HCT116 (cell line): ENCODE results near the gene ANXA6. TPM values are rescaled to one million over a fixed set of nuclear protein-coding genes. Genes with fewer than 3 reads are reported as not detected.

Experiments
- ATAC-seq: fragments of 200-7000 bp; cut with Tn5 transposase; 2 replicates; pipeline ENCODE4 v1.9.1; 2020; ENCODE audit warnings: mild to moderate bottlenecking, moderate library complexity
- BruUV-seq: library from RNA; stranded (reverse); fragments of 400-500 nt; replicated peaks from 2 replicates; lab custom pipeline; 2021; lab: Mats Ljungman, UMichigan
- CTCF ChIA-PET: fragments of 300-600 bp; sonication (Branson Sonifier 250); formaldehyde crosslinking; loops from one replicate; lab custom pipeline; 2021; ENCODE audit warnings: antibody characterized with exemption; lab: Charles Lee
- POLR2A ChIA-PET: fragments of 300-600, 350-600 bp; sonication (Branson Sonifier 250); formaldehyde crosslinking; loops from one replicate; lab custom pipeline; 2021; ENCODE audit warnings: antibody characterized with exemption; lab: Charles Lee
- RAD21 ChIA-PET, 2 experiments: fragments of 300-600 bp; sonication (Branson Sonifier 250); formaldehyde crosslinking; loops; one replicate each; lab custom pipeline; 2023; ENCODE audit warnings: low total read pairs in 2 of 2; ENCODE audit not compliant: uncharacterized antibody in 2 of 2, unreplicated experiment in 2 of 2, low non-redundant PET in 1 of 2; lab: Charles Lee
- DNase-seq: peaks from one replicate; pipeline ENCODE4 v3.0.0-alpha.2; 2010; ENCODE audit warnings: low read depth, low spot score
- H2AFZ ChIP-seq: fragments of 200-600 bp; shearing (Covaris generic), sonication (generic); 2 replicates; pipeline ENCODE4 v1.6.1; 2017; ENCODE audit warnings: low read depth, mixed run types, mixed read lengths, antibody characterized with exemption, low read length; ENCODE audit not compliant: poor library complexity, severe bottlenecking
- H3K27ac ChIP-seq: 2 replicates; pipeline ENCODE4 v1.5.1; 2012; ENCODE audit warnings: low read depth, low read length
- H3K27me3 ChIP-seq: fragments of 200-600 bp; sonication (generic); 2 replicates; pipeline ENCODE4 v1.6.1; 2016; ENCODE audit warnings: mixed run types, low read length, mixed read lengths; ENCODE audit not compliant: insufficient read depth
- H3K36me3 ChIP-seq, 2 experiments: fragments of 200-500 bp in 1 of 2; fragments of 200-600 bp in 1 of 2; sonication (Bioruptor generic) in 1 of 2; sonication (generic) in 1 of 2; 2 replicates each; pipeline versions ENCODE4 v1.5.1 to v1.6.1; 2014 to 2016; ENCODE audit warnings: low read length in 2 of 2, inconsistent platforms in 1 of 2, mixed read lengths in 1 of 2, mixed run types in 1 of 2; ENCODE audit not compliant: insufficient read depth in 2 of 2, control insufficient read depth in 1 of 2
- H3K4me1 ChIP-seq, 2 experiments: fragments of 200-600 bp in 1 of 2; sonication (generic) in 1 of 2; 2 replicates each; pipeline versions ENCODE4 v1.5.1 to v1.6.1; 2012 to 2017; ENCODE audit warnings: low read length in 2 of 2, inconsistent platforms in 1 of 2, mild to moderate bottlenecking in 1 of 2, mixed read lengths in 1 of 2, mixed run types in 1 of 2, moderate library complexity in 1 of 2; ENCODE audit not compliant: insufficient read depth in 2 of 2, control insufficient read depth in 1 of 2
- H3K4me2 ChIP-seq: fragments of 200-600 bp; sonication (generic); 2 replicates; pipeline ENCODE4 v1.6.1; 2017; ENCODE audit warnings: mixed run types, low read length, mixed read lengths
- H3K4me3 ChIP-seq, 2 experiments: fragments of 200-600 bp in 1 of 2; sonication (generic) in 1 of 2; replicated peaks in 1 of 2; 2 replicates each; pipeline ENCODE4 v1.5.1; 2011 to 2016; ENCODE audit warnings: low read length in 2 of 2, control low read depth in 1 of 2, low read depth in 1 of 2, mild to moderate bottlenecking in 1 of 2, mixed read lengths in 1 of 2, mixed run types in 1 of 2
- H3K79me2 ChIP-seq: fragments of 200-600 bp; sonication (generic); 2 replicates; pipeline ENCODE4 v1.6.1; 2017; ENCODE audit warnings: mild to moderate bottlenecking, mixed run types, low read length, moderate library complexity, mixed read lengths; ENCODE audit not compliant: insufficient read depth
- H3K9ac ChIP-seq: fragments of 200-600 bp; sonication (generic); 2 replicates; pipeline ENCODE4 v1.6.1; 2016; ENCODE audit warnings: low read length, mixed read lengths
- H3K9me2 ChIP-seq: fragments of 200-600 bp; sonication (generic), shearing (Covaris generic); 2 replicates; pipeline ENCODE4 v1.6.1; 2017; ENCODE audit warnings: mixed run types, mild to moderate bottlenecking, moderate library complexity; ENCODE audit not compliant: insufficient read depth
- H3K9me3 ChIP-seq, 2 experiments: fragments of 200-500 bp in 1 of 2; fragments of 200-600 bp in 1 of 2; sonication (Bioruptor generic) in 1 of 2; sonication (generic) in 1 of 2; 2 replicates each; pipeline ENCODE4 v1.6.1; 2014 to 2017; ENCODE audit warnings: low read length in 2 of 2, mixed read lengths in 2 of 2, inconsistent platforms in 1 of 2, low read depth in 1 of 2, mild to moderate bottlenecking in 1 of 2, mixed run types in 1 of 2, moderate library complexity in 1 of 2; ENCODE audit not compliant: control insufficient read depth in 1 of 2, insufficient read depth in 1 of 2
- H4K20me1 ChIP-seq: fragments of 200-600 bp; sonication (generic), shearing (Covaris generic); 2 replicates; pipeline ENCODE4 v1.6.1; 2017; ENCODE audit warnings: mixed run types, mild to moderate bottlenecking, moderate library complexity; ENCODE audit not compliant: insufficient read depth
- CBX3 ChIP-seq: IDR thresholded peaks from 2 replicates; pipeline ENCODE4 v1.6.1; 2012; ENCODE audit warnings: low read depth
- CEBPB ChIP-seq: IDR thresholded peaks from 2 replicates; pipeline ENCODE4 v1.6.1; 2012; ENCODE audit warnings: low read depth
- EGR1 ChIP-seq: IDR thresholded peaks from 2 replicates; pipeline ENCODE4 v1.6.1; 2012; ENCODE audit warnings: low read depth
- ELF1 ChIP-seq: IDR thresholded peaks from 2 replicates; pipeline ENCODE4 v1.6.1; 2012; ENCODE audit warnings: low read depth, borderline replicate concordance
- EZH2 ChIP-seq: fragments of 200-600 bp; sonication (generic); IDR thresholded peaks from 2 replicates; pipeline ENCODE4 v1.6.1; 2017; ENCODE audit warnings: antibody characterized with exemption, mixed run types
- EZH2phosphoT487 ChIP-seq: fragments of 200-600 bp; IDR thresholded peaks from 2 replicates; pipeline ENCODE4 v1.6.1; 2018; ENCODE audit warnings: antibody characterized with exemption, borderline replicate concordance
- FOSL1 ChIP-seq: IDR thresholded peaks from 2 replicates; pipeline ENCODE4 v1.6.1; 2012; ENCODE audit warnings: low read depth
- JUND ChIP-seq: IDR thresholded peaks from 2 replicates; pipeline ENCODE4 v1.6.1; 2012
- POLR2A ChIP-seq: IDR thresholded peaks from 2 replicates; pipeline ENCODE4 v1.7.0; 2011; ENCODE audit warnings: borderline replicate concordance; ENCODE audit not compliant: insufficient read depth, insufficient read length; ENCODE audit errors: extremely low read depth
- POLR2AphosphoS5 ChIP-seq: IDR thresholded peaks from 2 replicates; pipeline ENCODE4 v1.6.1; 2011; ENCODE audit warnings: mild to moderate bottlenecking, low read depth, low read length, moderate library complexity
- RAD21 ChIP-seq: IDR thresholded peaks from 2 replicates; pipeline ENCODE4 v1.6.1; 2012; ENCODE audit warnings: low read depth, mild to moderate bottlenecking
- SRF ChIP-seq: IDR thresholded peaks from 2 replicates; pipeline ENCODE4 v1.6.1; 2012; ENCODE audit warnings: low read depth
- TCF7L2 ChIP-seq: IDR thresholded peaks from 2 replicates; pipeline ENCODE4 v1.7.0; 2011; ENCODE audit warnings: borderline replicate concordance, inconsistent platforms; ENCODE audit not compliant: insufficient read depth, insufficient read length; ENCODE audit errors: extremely low read depth
- YY1 ChIP-seq: IDR thresholded peaks from 2 replicates; pipeline ENCODE4 v1.6.1; 2011; ENCODE audit warnings: low read length, low read depth, moderate library complexity, mild to moderate bottlenecking; ENCODE audit not compliant: insufficient replicate concordance; ENCODE audit errors: extremely low read depth
- ZFX ChIP-seq: fragments of 450-650 bp; IDR thresholded peaks from 2 replicates; pipeline ENCODE4 v1.6.1; 2017
- ZNF274 ChIP-seq: fragments of 200-500 bp; sonication (Bioruptor generic); IDR thresholded peaks from 2 replicates; pipeline ENCODE4 v1.6.1; 2014; ENCODE audit warnings: mild to moderate bottlenecking, low read depth, low read length, inconsistent platforms
- intact Hi-C: fragments of 100-400 bp; cut with micrococcal nuclease; formaldehyde crosslinking; loops from 2 replicates; pipeline ENCODE4 v1.10.0; 2022
- total RNA-seq: library from RNA; stranded (reverse); gene quantifications from one replicate; pipeline ENCODE4 v1.2.1, GENCODE V29; 2021; ENCODE audit not compliant: unreplicated experiment
- TF ChIP-seq, protein P1 (sequence below): IDR thresholded peaks from 2 replicates; pipeline ENCODE4 v1.6.1; 2011; ENCODE audit warnings: mild to moderate bottlenecking, low read length, moderate library complexity; ENCODE audit not compliant: insufficient replicate concordance; ENCODE audit errors: extremely low read depth
- TF ChIP-seq, protein P2 (sequence below): IDR thresholded peaks from 2 replicates; pipeline ENCODE4 v1.6.1; 2012
- TF ChIP-seq, protein P3 (sequence below): IDR thresholded peaks from 2 replicates; pipeline ENCODE4 v1.6.1; 2012; ENCODE audit warnings: low read depth

The ANXA6 gene
- total RNA-seq, 1 experiment from 2014 or later: 71.9 TPM

DNA sequence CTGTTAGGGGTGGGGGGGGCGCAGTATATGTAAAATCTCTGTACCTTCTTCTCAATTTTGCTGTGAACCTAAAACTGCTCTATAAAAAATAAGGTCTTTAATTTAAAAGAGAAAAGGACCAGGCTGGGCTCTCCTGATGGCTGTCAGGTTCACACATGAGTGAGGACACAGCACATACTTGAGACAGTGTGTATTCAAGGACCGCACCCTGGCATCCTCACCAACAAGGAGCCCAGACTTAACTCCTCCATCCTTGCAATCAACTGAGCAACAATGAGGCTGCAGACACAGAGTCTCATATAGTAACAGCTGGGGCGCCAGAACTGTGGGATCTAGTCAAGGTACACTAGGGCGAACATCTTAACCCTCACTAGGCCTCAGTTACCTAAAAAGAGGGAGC, 86.6 kb downstream of the ANXA6 start (continued):
- TF ChIP-seq, protein P1, sequence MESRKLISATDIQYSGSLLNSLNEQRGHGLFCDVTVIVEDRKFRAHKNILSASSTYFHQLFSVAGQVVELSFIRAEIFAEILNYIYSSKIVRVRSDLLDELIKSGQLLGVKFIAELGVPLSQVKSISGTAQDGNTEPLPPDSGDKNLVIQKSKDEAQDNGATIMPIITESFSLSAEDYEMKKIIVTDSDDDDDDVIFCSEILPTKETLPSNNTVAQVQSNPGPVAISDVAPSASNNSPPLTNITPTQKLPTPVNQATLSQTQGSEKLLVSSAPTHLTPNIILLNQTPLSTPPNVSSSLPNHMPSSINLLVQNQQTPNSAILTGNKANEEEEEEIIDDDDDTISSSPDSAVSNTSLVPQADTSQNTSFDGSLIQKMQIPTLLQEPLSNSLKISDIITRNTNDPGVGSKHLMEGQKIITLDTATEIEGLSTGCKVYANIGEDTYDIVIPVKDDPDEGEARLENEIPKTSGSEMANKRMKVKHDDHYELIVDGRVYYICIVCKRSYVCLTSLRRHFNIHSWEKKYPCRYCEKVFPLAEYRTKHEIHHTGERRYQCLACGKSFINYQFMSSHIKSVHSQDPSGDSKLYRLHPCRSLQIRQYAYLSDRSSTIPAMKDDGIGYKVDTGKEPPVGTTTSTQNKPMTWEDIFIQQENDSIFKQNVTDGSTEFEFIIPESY: no peak
- no peak for TF ChIP-seq ELF1

DNA sequence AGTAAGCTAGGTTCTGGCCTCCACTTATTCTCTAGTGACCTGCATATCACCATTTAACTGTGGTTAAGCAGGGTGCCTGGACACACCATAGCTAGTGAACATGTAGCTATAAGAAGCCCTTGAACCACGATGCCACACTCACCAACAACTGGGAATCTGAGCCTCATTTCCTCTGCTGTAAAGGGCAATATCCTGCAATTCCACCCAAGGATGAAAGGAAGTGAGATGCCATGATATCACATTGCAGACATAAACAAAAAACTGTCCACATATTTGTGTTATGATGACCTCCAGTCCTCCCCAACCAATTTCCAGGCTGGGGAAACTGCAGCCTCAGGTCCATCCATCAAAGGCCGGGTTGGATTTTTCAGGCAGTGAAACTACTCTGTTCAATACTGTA, 87.1 kb downstream of the ANXA6 start:
- ATAC-seq (no peak), DNase-seq (no peak)
- intact Hi-C loops: no loop called here
- Histone ChIP-seq H3K9me3 (no peaks in the 10 kb centered on the region), H3K9ac (no peak overlapping the region), H3K9me2 (no peaks in the 10 kb centered on the region), H3K27ac (no peak overlapping the region), H3K4me1 (peaks cover 14 to 38% of the 10 kb centered on the region in 2 experiments), H3K4me3 (no peak overlapping the region), H3K4me2 (no peak overlapping the region), H3K36me3 (no peaks in the 10 kb centered on the region), H4K20me1 (no peaks in the 10 kb centered on the region; the same call in 1 of the 2 replicates), H3K79me2 (peaks cover 27% of the 10 kb centered on the region), H3K27me3 (no peaks in the 10 kb centered on the region), H2AFZ (no peak overlapping the region)
- ChIA-PET RAD21 (no interaction called here), POLR2A (no interaction called here), CTCF (interaction anchor here (1.1 kb wide), 2 partner anchors 20 to 45 kb away, joined by 3 read pairs; no protein-coding TSS in a partner anchor)
- no TSS peak for BruUV-seq
- TF ChIP-seq JUND: no peak
- no peak for TF ChIP-seq FOSL1
- TF ChIP-seq, protein P1: no peak
- no peak for TF ChIP-seq SRF
- TF ChIP-seq EZH2: no peak
- TF ChIP-seq, protein P2, sequence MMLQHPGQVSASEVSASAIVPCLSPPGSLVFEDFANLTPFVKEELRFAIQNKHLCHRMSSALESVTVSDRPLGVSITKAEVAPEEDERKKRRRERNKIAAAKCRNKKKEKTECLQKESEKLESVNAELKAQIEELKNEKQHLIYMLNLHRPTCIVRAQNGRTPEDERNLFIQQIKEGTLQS: no peak
- TF ChIP-seq CEBPB: no peak
- TF ChIP-seq ZFX: no peak
- no peak for TF ChIP-seq EGR1
- no peak for TF ChIP-seq ELF1
- TF ChIP-seq YY1: no peak
- TF ChIP-seq TCF7L2: no peak
- no peak for TF ChIP-seq EZH2phosphoT487
- no peak for TF ChIP-seq RAD21
- no peak for TF ChIP-seq POLR2AphosphoS5
- TF ChIP-seq POLR2A: no peak
- TF ChIP-seq CBX3: no peak
- TF ChIP-seq ZNF274: no peak
- TF ChIP-seq, protein P3, sequence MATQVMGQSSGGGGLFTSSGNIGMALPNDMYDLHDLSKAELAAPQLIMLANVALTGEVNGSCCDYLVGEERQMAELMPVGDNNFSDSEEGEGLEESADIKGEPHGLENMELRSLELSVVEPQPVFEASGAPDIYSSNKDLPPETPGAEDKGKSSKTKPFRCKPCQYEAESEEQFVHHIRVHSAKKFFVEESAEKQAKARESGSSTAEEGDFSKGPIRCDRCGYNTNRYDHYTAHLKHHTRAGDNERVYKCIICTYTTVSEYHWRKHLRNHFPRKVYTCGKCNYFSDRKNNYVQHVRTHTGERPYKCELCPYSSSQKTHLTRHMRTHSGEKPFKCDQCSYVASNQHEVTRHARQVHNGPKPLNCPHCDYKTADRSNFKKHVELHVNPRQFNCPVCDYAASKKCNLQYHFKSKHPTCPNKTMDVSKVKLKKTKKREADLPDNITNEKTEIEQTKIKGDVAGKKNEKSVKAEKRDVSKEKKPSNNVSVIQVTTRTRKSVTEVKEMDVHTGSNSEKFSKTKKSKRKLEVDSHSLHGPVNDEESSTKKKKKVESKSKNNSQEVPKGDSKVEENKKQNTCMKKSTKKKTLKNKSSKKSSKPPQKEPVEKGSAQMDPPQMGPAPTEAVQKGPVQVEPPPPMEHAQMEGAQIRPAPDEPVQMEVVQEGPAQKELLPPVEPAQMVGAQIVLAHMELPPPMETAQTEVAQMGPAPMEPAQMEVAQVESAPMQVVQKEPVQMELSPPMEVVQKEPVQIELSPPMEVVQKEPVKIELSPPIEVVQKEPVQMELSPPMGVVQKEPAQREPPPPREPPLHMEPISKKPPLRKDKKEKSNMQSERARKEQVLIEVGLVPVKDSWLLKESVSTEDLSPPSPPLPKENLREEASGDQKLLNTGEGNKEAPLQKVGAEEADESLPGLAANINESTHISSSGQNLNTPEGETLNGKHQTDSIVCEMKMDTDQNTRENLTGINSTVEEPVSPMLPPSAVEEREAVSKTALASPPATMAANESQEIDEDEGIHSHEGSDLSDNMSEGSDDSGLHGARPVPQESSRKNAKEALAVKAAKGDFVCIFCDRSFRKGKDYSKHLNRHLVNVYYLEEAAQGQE: no peak
